ENCODE data around the gene PHACTR1.

GRCh38 chr6:13147376-13147775 lies 430.8 kb downstream of the PHACTR1 start:
- TF ChIP-seq, protein P1, sequence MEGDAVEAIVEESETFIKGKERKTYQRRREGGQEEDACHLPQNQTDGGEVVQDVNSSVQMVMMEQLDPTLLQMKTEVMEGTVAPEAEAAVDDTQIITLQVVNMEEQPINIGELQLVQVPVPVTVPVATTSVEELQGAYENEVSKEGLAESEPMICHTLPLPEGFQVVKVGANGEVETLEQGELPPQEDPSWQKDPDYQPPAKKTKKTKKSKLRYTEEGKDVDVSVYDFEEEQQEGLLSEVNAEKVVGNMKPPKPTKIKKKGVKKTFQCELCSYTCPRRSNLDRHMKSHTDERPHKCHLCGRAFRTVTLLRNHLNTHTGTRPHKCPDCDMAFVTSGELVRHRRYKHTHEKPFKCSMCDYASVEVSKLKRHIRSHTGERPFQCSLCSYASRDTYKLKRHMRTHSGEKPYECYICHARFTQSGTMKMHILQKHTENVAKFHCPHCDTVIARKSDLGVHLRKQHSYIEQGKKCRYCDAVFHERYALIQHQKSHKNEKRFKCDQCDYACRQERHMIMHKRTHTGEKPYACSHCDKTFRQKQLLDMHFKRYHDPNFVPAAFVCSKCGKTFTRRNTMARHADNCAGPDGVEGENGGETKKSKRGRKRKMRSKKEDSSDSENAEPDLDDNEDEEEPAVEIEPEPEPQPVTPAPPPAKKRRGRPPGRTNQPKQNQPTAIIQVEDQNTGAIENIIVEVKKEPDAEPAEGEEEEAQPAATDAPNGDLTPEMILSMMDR (IDR thresholded peaks at IDR 0.05; ENCODE audit: insufficient read depth, low read length): no peak
- TF ChIP-seq, protein P2, sequence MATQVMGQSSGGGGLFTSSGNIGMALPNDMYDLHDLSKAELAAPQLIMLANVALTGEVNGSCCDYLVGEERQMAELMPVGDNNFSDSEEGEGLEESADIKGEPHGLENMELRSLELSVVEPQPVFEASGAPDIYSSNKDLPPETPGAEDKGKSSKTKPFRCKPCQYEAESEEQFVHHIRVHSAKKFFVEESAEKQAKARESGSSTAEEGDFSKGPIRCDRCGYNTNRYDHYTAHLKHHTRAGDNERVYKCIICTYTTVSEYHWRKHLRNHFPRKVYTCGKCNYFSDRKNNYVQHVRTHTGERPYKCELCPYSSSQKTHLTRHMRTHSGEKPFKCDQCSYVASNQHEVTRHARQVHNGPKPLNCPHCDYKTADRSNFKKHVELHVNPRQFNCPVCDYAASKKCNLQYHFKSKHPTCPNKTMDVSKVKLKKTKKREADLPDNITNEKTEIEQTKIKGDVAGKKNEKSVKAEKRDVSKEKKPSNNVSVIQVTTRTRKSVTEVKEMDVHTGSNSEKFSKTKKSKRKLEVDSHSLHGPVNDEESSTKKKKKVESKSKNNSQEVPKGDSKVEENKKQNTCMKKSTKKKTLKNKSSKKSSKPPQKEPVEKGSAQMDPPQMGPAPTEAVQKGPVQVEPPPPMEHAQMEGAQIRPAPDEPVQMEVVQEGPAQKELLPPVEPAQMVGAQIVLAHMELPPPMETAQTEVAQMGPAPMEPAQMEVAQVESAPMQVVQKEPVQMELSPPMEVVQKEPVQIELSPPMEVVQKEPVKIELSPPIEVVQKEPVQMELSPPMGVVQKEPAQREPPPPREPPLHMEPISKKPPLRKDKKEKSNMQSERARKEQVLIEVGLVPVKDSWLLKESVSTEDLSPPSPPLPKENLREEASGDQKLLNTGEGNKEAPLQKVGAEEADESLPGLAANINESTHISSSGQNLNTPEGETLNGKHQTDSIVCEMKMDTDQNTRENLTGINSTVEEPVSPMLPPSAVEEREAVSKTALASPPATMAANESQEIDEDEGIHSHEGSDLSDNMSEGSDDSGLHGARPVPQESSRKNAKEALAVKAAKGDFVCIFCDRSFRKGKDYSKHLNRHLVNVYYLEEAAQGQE (IDR thresholded peaks at IDR 0.05; ENCODE audit: insufficient replicate concordance, low read depth): no peak
- no peak for TF ChIP-seq POLR2AphosphoS5 (IDR thresholded peaks at IDR 0.05; ENCODE audit: low read depth)
- TF ChIP-seq SPI1 (IDR thresholded peaks at IDR 0.05; ENCODE audit: borderline replicate concordance, low read depth): no peak
